Neuronal stem cell (in vitro differentiated cells): ENCODE results near the gene AAR2.
A peak's percentile ranks its signal among the peaks of the same experiment; 100 is the strongest.

Experiments
- DNase-seq: peaks from one replicate; pipeline ENCODE4 v3.0.0-alpha.2; 2013; ENCODE audit warnings: low spot score
- H2AFZ ChIP-seq: one replicate; pipeline ENCODE4 v1.6.1; 2013; ENCODE audit warnings: mild to moderate bottlenecking, low read length, inconsistent platforms
- H2AK5ac ChIP-seq: 2 replicates; pipeline ENCODE4 v1.6.1; 2013; ENCODE audit warnings: low read depth, mild to moderate bottlenecking, inconsistent platforms, low read length, moderate library complexity, mixed read lengths
- H2BK120ac ChIP-seq: 2 replicates; pipeline ENCODE4 v1.6.1; 2013; ENCODE audit warnings: low read depth, mild to moderate bottlenecking, inconsistent platforms, low read length, moderate library complexity, mixed read lengths
- H2BK12ac ChIP-seq: one replicate; pipeline ENCODE4 v1.6.1; 2013; ENCODE audit warnings: low read length, inconsistent platforms
- H2BK15ac ChIP-seq: 2 replicates; pipeline ENCODE4 v1.6.1; 2013; ENCODE audit warnings: mild to moderate bottlenecking, low read length, inconsistent platforms, mixed read lengths
- H2BK5ac ChIP-seq: one replicate; pipeline ENCODE4 v1.6.1; 2013; ENCODE audit warnings: inconsistent platforms, mild to moderate bottlenecking, low read length, moderate library complexity
- H3K14ac ChIP-seq: one replicate; pipeline ENCODE4 v1.6.1; 2013; ENCODE audit warnings: low read length, inconsistent platforms
- H3K18ac ChIP-seq: 2 replicates; pipeline ENCODE4 v1.6.1; 2013; ENCODE audit warnings: low read length, inconsistent platforms
- H3K23ac ChIP-seq: 2 replicates; pipeline ENCODE4 v1.6.1; 2013; ENCODE audit warnings: low read depth, mild to moderate bottlenecking, mixed read lengths, low read length, inconsistent platforms; ENCODE audit not compliant: poor library complexity
- H3K27ac ChIP-seq: replicated peaks from 3 replicates; pipeline ENCODE4 v1.5.1; 2013; ENCODE audit warnings: low read length, inconsistent platforms
- H3K27me3 ChIP-seq, 3 experiments: 2 replicates each; pipeline ENCODE4 v1.6.1; 2013; ENCODE audit warnings: low read length in 3 of 3, mild to moderate bottlenecking in 2 of 3, inconsistent platforms in 1 of 3, low read depth in 1 of 3, mixed read lengths in 1 of 3, moderate library complexity in 1 of 3; ENCODE audit not compliant: control insufficient read depth in 3 of 3, insufficient read depth in 3 of 3
- H3K36me3 ChIP-seq, 2 donors: replicated peaks in 1 of 2; 2 replicates each; pipeline ENCODE4 v1.6.1; 2013; ENCODE audit warnings: low read length in 2 of 2; ENCODE audit not compliant: control insufficient read depth in 2 of 2, insufficient read depth in 2 of 2
- H3K4ac ChIP-seq: 2 replicates; pipeline ENCODE4 v1.6.1; 2013; ENCODE audit warnings: inconsistent platforms, mild to moderate bottlenecking, low read length, moderate library complexity
- H3K4me1 ChIP-seq, 2 donors: 1 replicate in 1 of 2; 2 replicates in 1 of 2; pipeline ENCODE4 v1.6.1; 2013; ENCODE audit warnings: low read length in 2 of 2, low read depth in 1 of 2; ENCODE audit not compliant: control insufficient read depth in 2 of 2, insufficient read depth in 1 of 2
- H3K4me2 ChIP-seq: one replicate; pipeline ENCODE4 v1.6.1; 2013; ENCODE audit warnings: mild to moderate bottlenecking, low read length, inconsistent platforms; ENCODE audit not compliant: insufficient read depth, poor library complexity, severe bottlenecking
- H3K4me3 ChIP-seq, 2 donors: 2 replicates each; pipeline ENCODE4 v1.5.1; 2013; ENCODE audit warnings: low read length in 2 of 2, mild to moderate bottlenecking in 2 of 2, inconsistent platforms in 1 of 2, moderate library complexity in 1 of 2
- H3K79me1 ChIP-seq: one replicate; pipeline ENCODE4 v1.6.1; 2013; ENCODE audit warnings: low read depth, mild to moderate bottlenecking, inconsistent platforms, low read length, moderate library complexity
- H3K9ac ChIP-seq: one replicate; pipeline ENCODE4 v1.6.1; 2013; ENCODE audit warnings: mild to moderate bottlenecking, low read depth, low read length, inconsistent platforms; ENCODE audit not compliant: poor library complexity
- H3K9me3 ChIP-seq, 2 donors: replicated peaks in 1 of 2; 2 replicates each; pipeline versions ENCODE3 to v1.6.1; 2013; ENCODE audit warnings: low read length in 2 of 2, mild to moderate bottlenecking in 2 of 2, inconsistent platforms in 1 of 2, low read depth in 1 of 2, mixed read lengths in 1 of 2, moderate library complexity in 1 of 2; ENCODE audit not compliant: control insufficient read depth in 2 of 2, insufficient read depth in 1 of 2
- H4K8ac ChIP-seq: one replicate; pipeline ENCODE4 v1.6.1; 2013; ENCODE audit warnings: low read depth, mild to moderate bottlenecking, inconsistent platforms, low read length, moderate library complexity
- H4K91ac ChIP-seq: one replicate; pipeline ENCODE4 v1.6.1; 2013; ENCODE audit warnings: low read length, low read depth, mild to moderate bottlenecking, inconsistent platforms; ENCODE audit not compliant: poor library complexity
- WGBS, 2 donors: extraction: QIAGEN DNeasy Blood & Tissue Kit; methylation state at CpG; one replicate each; pipeline ENCODE4 v1.1.7; 2013; ENCODE audit warnings: missing lambda C conversion rate in 2 of 2, mixed read lengths in 1 of 2; ENCODE audit not compliant: insufficient read length in 2 of 2, insufficient replicate concordance in 1 of 2; ENCODE audit errors: extremely low coverage in 2 of 2; 5-methylcytosine and 5-hydroxymethylcytosine counted together

Gene AAR2

GRCh38 chr20:36284751-36285150, 48.5 kb downstream of the AAR2 start:
- Histone ChIP-seq H3K4ac (no peak overlapping the region), H3K23ac (no peak overlapping the region), H4K91ac (no peak overlapping the region), H3K79me1 (no peaks in the 10 kb centered on the region), H3K36me3 (no peaks in the 10 kb centered on the region), H3K14ac (no peak overlapping the region), H2AFZ (no peak overlapping the region), H4K8ac (no peak overlapping the region), H3K9me3 (peaks cover 0 to 2% of the 10 kb centered on the region in 2 donors), H2BK15ac (no peak overlapping the region), H3K18ac (no peak overlapping the region), H3K4me3 (no peak overlapping the region), H2AK5ac (no peak overlapping the region), H3K9ac (no peak overlapping the region), H3K27ac (no peak overlapping the region), H3K27me3 (peaks cover 0 to 14% (median 0%) of the 10 kb centered on the region in 3 experiments), H2BK120ac (no peak overlapping the region), H3K4me1 (no peaks in the 10 kb centered on the region), H2BK5ac (no peak overlapping the region), H2BK12ac (no peak overlapping the region), H3K4me2 (no peak overlapping the region)
- WGBS, 2 donors, result no CpG with 5 or more reads among the region's 5 CpGs
- no peak for DNase-seq

GRCh38 chr20:36285746-36286447, 49.6 kb downstream of the AAR2 start:
- H2BK15ac ChIP-seq, result no peak overlapping the region
- no peak overlapping the region for H2BK120ac ChIP-seq
- no peak overlapping the region for H3K4me3 ChIP-seq
- no peaks in the 10 kb centered on the region for H3K4me1 ChIP-seq
- H2BK5ac ChIP-seq, result no peak overlapping the region
- H3K14ac ChIP-seq, result no peak overlapping the region
- no peak overlapping the region for H4K91ac ChIP-seq
- no peaks in the 10 kb centered on the region for H3K79me1 ChIP-seq
- no peak for DNase-seq
- no peak overlapping the region for H3K9ac ChIP-seq
- H3K27ac ChIP-seq, result no peak overlapping the region
- peaks cover 0 to 2% of the 10 kb centered on the region in 2 donors for H3K9me3 ChIP-seq
- H2AFZ ChIP-seq, result no peak overlapping the region
- no peak overlapping the region for H2BK12ac ChIP-seq
- no peak overlapping the region for H4K8ac ChIP-seq
- WGBS, 2 donors, result no CpG with 5 or more reads among the region's 11 CpGs
- H2AK5ac ChIP-seq, result no peak overlapping the region
- no peaks in the 10 kb centered on the region for H3K36me3 ChIP-seq
- no peak overlapping the region for H3K18ac ChIP-seq
- H3K4me2 ChIP-seq, result no peak overlapping the region
- no peak overlapping the region for H3K23ac ChIP-seq
- H3K4ac ChIP-seq, result no peak overlapping the region
- H3K27me3 ChIP-seq, result peaks cover 0 to 14% (median 0%) of the 10 kb centered on the region in 3 experiments

DNA sequence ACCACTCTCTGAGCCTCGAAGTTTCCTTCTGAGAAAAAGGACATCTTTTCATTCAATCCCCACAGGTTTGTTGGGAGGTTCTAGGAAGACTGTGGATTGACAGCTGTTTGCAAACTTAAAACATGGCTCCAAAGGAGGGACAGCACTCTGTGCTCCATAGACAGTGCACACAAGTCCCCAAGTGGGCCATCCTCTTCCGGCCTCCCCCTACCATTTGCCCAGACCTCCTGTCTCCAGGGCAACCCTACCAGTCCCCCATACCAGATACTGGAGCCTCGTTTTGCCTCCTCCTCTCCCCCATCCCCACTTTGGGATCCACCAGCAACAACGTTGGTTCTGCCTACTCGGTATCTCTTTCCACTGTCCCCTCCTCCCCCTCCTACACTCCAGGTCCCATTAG, 61.4 kb downstream of the AAR2 start:
- no peak overlapping the region for H3K4ac ChIP-seq
- no peak overlapping the region for H2BK15ac ChIP-seq
- H2BK12ac ChIP-seq, result no peak overlapping the region
- H3K4me2 ChIP-seq, result no peak overlapping the region
- H3K27me3 ChIP-seq, result peaks cover 0 to 60% (median 0%) of the 10 kb centered on the region in 3 experiments
- peak overlapping the region; percentile 42 for H3K14ac ChIP-seq
- H4K8ac ChIP-seq, result no peak overlapping the region
- H3K4me1 ChIP-seq, result no peaks in the 10 kb centered on the region
- H2AK5ac ChIP-seq, result no peak overlapping the region
- no CpG with 5 or more reads among the region's 5 CpGs for WGBS, 2 donors
- DNase-seq, result no peak
- no peak overlapping the region for H2BK120ac ChIP-seq
- H3K23ac ChIP-seq, result no peak overlapping the region
- no peaks in the 10 kb centered on the region for H3K79me1 ChIP-seq
- H3K27ac ChIP-seq, result no peak overlapping the region
- no peak overlapping the region for H3K18ac ChIP-seq
- H3K9ac ChIP-seq, result no peak overlapping the region
- H3K4me3 ChIP-seq, result no peak overlapping the region
- no peak overlapping the region for H2BK5ac ChIP-seq
- no peak overlapping the region for H4K91ac ChIP-seq
- no peak overlapping the region for H2AFZ ChIP-seq
- H3K36me3 ChIP-seq, result no peaks in the 10 kb centered on the region
- H3K9me3 ChIP-seq, result peaks cover 0 to 2% of the 10 kb centered on the region in 2 donors

GRCh38 chr20:36298061-36298460, 61.8 kb downstream of the AAR2 start:
- Histone ChIP-seq H3K4ac (no peak overlapping the region), H3K4me2 (no peak overlapping the region), H2BK12ac (no peak overlapping the region), H3K36me3 (no peaks in the 10 kb centered on the region), H3K4me1 (no peaks in the 10 kb centered on the region), H3K27me3 (peaks cover 0 to 64% (median 0%) of the 10 kb centered on the region in 3 experiments), H3K14ac (peak overlapping the region; percentile 42), H3K18ac (no peak overlapping the region), H2AFZ (no peak overlapping the region), H3K9ac (no peak overlapping the region), H2BK120ac (no peak overlapping the region), H3K23ac (no peak overlapping the region), H4K8ac (no peak overlapping the region), H2BK5ac (no peak overlapping the region), H4K91ac (no peak overlapping the region), H2AK5ac (no peak overlapping the region), H3K79me1 (no peaks in the 10 kb centered on the region), H3K4me3 (no peak overlapping the region), H3K27ac (no peak overlapping the region), H2BK15ac (no peak overlapping the region), H3K9me3 (peaks cover 0 to 2% of the 10 kb centered on the region in 2 donors)
- no CpG with 5 or more reads among the region's 3 CpGs for WGBS, 2 donors
- DNase-seq, result no peak
